OCI-LY3 (cell line): Measurements from ENCODE around the gene KLK14.

Experiments
- CTCF ChIP-seq: fragments of 200-600, 300-600 bp; sonication (generic); IDR thresholded peaks from 2 replicates; pipeline ENCODE4 v1.5.1; 2014; ENCODE audit warnings: antibody characterized with exemption, low read length, low read depth
- EZH2phosphoT487 ChIP-seq: fragments of 200-600 bp; shearing (Covaris generic); IDR thresholded peaks from 2 replicates; pipeline ENCODE4 v1.6.1; 2018; ENCODE audit warnings: antibody characterized with exemption, mixed run types, low read depth

- TF ChIP-seq CTCF (no peak), EZH2phosphoT487 (no peak)
Observed at GRCh38 chr19:51114087-51114729, 31.5 kb upstream of the KLK14 start.
